Type B pancreatic cell (in vitro differentiated cells): ENCODE results near the gene SCGB1C2. TPM values are rescaled to one million over a fixed set of nuclear protein-coding genes. Genes with fewer than 3 reads are reported as not detected.

Experiments
- DNase-seq: peaks from one replicate; pipeline ENCODE4 v3.0.0; 2021; ENCODE audit warnings: mixed read lengths; ENCODE audit not compliant: unreplicated experiment; ENCODE audit errors: extremely low spot score
- H3K27ac Mint-ChIP-seq: 2 replicates; pipeline ENCODE4 v1.8.0; 2021; ENCODE audit warnings: mild to moderate bottlenecking, mixed read lengths
- H3K27me3 Mint-ChIP-seq: 2 replicates; pipeline ENCODE4 v1.8.0; 2021; ENCODE audit warnings: mixed read lengths
- H3K36me3 Mint-ChIP-seq: 2 replicates; pipeline ENCODE4 v1.8.0; 2021; ENCODE audit warnings: mixed read lengths
- H3K4me1 Mint-ChIP-seq: one replicate; pipeline ENCODE4 v1.8.0; 2021; ENCODE audit warnings: mixed read lengths; ENCODE audit not compliant: unreplicated experiment
- H3K4me3 Mint-ChIP-seq: 2 replicates; pipeline ENCODE4 v1.8.0; 2021; ENCODE audit warnings: mild to moderate bottlenecking, mixed read lengths
- H3K9me3 Mint-ChIP-seq: 2 replicates; pipeline ENCODE4 v1.8.0; 2021; ENCODE audit warnings: mixed read lengths
- total RNA-seq: library from RNA; stranded (reverse); gene quantifications from 2 replicates; pipeline ENCODE4 v1.2.1, GENCODE V29; 2021; ENCODE audit warnings: low replicate concordance
- TF ChIP-seq, protein P1 (sequence below): fragments of 200-600 bp; sonication (generic); conservative IDR thresholded peaks from 2 replicates; pipeline ENCODE4 v1.5.0; 2021; ENCODE audit warnings: antibody characterized with exemption, mild to moderate bottlenecking

Gene SCGB1C2
- total RNA-seq, 1 donor from 2014 or later, result not detected

DNA sequence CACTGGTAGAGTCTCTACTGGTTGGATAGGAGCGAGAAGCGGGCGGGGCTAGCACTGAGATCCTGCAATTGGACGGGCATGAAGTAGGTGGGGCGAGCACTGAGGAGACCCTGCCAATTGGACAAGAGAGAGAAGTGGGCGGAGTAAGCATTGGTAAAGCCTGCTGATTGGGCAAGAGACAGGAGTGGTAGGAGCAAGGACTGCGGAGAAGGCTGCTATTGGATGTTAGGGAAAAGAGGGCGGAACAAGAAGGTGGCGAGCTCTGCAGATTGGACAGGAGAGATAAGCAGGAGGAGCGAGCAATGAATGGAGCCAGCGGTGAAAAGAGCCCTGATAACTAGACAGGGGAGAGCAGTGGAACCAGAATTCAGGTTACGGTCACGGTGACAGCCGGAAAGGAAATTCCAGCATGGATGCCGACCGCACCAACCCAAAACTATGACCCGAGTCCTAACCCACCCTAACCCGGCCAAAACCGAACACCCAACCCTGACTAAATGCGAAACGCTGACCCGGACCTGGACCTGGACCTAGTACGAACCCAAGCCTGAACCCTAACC is 4.8 kb downstream of the SCGB1C2 start:
- TF ChIP-seq, protein P1, sequence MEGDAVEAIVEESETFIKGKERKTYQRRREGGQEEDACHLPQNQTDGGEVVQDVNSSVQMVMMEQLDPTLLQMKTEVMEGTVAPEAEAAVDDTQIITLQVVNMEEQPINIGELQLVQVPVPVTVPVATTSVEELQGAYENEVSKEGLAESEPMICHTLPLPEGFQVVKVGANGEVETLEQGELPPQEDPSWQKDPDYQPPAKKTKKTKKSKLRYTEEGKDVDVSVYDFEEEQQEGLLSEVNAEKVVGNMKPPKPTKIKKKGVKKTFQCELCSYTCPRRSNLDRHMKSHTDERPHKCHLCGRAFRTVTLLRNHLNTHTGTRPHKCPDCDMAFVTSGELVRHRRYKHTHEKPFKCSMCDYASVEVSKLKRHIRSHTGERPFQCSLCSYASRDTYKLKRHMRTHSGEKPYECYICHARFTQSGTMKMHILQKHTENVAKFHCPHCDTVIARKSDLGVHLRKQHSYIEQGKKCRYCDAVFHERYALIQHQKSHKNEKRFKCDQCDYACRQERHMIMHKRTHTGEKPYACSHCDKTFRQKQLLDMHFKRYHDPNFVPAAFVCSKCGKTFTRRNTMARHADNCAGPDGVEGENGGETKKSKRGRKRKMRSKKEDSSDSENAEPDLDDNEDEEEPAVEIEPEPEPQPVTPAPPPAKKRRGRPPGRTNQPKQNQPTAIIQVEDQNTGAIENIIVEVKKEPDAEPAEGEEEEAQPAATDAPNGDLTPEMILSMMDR, result no peak
- Mint-ChIP-seq H3K4me1 (no peaks in the 10 kb centered on the region), H3K27me3 (peaks cover 10% of the 10 kb centered on the region), H3K4me3 (no peak overlapping the region), H3K36me3 (no peaks in the 10 kb centered on the region), H3K9me3 (no peaks in the 10 kb centered on the region), H3K27ac (no peak overlapping the region)
- DNase-seq, result peak; percentile 56

DNA sequence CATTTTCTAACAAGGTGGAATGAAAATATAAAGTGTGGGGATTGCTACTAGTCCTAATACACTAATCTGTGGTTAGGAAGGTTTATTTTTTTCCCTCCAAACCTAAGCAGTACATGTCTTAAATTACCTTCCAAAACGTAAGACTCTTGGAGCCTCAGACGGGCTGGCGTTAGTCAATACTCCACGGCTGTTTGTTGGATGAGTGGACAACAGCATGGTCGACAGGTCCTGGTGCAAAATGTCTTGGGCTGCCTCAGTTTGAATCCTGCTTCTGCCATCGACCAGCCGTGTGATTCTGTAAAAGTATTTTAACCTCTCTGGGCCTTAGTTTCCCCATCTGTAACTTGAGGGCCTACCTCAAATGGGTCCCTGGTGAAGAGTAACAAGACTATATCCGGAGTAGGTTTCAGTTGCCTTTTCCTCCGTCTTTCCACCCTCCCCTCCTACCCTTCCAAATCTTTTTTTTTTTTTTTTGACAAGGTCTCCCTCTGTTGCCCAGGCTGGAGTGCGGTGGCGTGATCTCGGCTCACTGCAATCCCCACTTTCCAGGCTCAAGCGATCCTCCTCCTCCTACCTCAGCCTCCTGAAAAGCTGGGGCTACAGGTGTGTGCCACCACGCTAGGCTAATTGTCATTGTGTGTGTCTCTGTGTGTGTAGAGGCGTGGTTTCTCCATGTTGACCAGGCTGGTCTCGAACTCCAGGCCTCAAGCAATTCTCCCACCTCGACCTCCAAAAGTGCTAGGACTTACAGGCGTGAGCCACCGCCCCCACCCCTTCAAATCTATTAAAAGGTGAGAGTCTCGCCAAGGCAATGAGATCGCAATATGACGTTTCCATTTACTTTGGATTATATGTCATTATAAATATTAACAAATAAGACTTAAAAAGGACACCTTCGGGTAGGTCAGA is 5.8 kb downstream of the SCGB1C2 start:
- peaks cover 10% of the 10 kb centered on the region for H3K27me3 Mint-ChIP-seq
- H3K36me3 Mint-ChIP-seq, result no peaks in the 10 kb centered on the region
- DNase-seq, result peak; percentile 31
- H3K4me3 Mint-ChIP-seq, result no peak overlapping the region
- H3K9me3 Mint-ChIP-seq, result no peaks in the 10 kb centered on the region
- H3K4me1 Mint-ChIP-seq, result no peaks in the 10 kb centered on the region
- H3K27ac Mint-ChIP-seq, result no peak overlapping the region
- TF ChIP-seq, protein P1, result no peak

DNA sequence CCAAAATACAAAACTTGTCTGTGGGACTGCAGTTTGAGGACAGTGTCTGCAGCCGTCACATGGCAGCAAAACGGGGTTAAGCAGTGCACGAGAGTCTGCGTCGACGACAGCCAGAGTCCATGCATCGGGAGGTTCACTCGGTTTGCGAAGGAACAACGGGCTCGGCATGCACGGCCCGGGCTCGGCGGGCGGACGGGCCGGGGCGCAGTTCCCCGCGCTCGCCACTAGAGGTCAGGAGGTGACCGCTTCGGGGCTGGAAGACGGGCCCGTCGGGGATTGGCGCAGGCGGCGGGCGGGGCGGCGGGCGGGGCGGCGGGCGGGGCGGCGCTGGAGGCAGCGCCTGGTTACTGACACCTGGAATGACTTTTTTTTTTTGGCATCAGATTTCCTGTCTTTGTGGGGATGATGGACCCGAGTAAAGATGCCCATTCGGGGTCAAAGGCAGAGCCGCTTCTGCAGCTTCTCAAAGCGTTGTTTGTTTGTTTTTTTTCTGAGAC is 6.5 kb downstream of the SCGB1C2 start:
- no peaks in the 10 kb centered on the region for H3K9me3 Mint-ChIP-seq
- no peaks in the 10 kb centered on the region for H3K4me1 Mint-ChIP-seq
- H3K27me3 Mint-ChIP-seq, result peaks cover 10% of the 10 kb centered on the region
- H3K36me3 Mint-ChIP-seq, result no peaks in the 10 kb centered on the region
- DNase-seq, result peak; percentile 93
- H3K27ac Mint-ChIP-seq, result no peak overlapping the region
- TF ChIP-seq, protein P1, result peak; percentile 89
- no peak overlapping the region for H3K4me3 Mint-ChIP-seq

DNA sequence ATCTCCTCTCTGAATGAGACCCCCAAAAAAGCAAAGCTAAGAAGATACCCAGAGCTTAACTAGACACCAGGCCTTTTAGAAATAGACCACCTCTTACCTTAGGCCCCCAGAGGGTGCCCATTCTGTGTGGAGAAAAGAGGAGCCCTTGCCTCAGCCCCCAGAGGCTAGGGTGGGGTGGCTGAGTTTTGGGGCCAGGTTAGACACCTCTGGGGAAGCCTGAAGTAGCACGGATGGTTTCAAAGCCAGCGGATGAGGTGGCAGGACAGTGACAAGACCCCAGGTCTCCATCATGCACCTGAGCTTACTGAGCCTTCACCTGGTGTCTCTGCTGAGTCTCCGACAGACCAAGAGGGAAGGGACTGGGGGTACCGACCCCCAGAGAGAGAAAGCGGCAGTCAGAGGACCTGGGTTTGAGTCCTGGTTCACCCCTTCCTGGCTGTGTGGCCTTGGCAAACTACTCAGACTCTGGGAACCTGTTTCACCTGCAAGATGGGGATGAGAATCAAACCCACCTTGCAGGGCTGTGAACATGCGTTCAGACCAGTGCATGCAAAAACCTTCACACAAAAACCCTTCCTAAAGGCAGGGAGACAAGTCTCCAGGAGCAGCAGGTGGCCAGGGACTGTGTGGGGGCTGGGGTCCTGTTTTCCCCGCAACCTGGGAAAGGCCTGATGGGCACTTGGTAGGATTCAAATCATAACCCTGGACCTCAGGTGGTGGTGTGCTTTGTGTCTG is 7.7 kb downstream of the SCGB1C2 start:
- no peaks in the 10 kb centered on the region for H3K36me3 Mint-ChIP-seq
- H3K4me1 Mint-ChIP-seq, result no peaks in the 10 kb centered on the region
- peak; percentile 61 for DNase-seq
- TF ChIP-seq, protein P1, result no peak
- H3K27me3 Mint-ChIP-seq, result peaks cover 6% of the 10 kb centered on the region
- no peak overlapping the region for H3K27ac Mint-ChIP-seq
- H3K4me3 Mint-ChIP-seq, result no peak overlapping the region
- no peaks in the 10 kb centered on the region for H3K9me3 Mint-ChIP-seq

DNA sequence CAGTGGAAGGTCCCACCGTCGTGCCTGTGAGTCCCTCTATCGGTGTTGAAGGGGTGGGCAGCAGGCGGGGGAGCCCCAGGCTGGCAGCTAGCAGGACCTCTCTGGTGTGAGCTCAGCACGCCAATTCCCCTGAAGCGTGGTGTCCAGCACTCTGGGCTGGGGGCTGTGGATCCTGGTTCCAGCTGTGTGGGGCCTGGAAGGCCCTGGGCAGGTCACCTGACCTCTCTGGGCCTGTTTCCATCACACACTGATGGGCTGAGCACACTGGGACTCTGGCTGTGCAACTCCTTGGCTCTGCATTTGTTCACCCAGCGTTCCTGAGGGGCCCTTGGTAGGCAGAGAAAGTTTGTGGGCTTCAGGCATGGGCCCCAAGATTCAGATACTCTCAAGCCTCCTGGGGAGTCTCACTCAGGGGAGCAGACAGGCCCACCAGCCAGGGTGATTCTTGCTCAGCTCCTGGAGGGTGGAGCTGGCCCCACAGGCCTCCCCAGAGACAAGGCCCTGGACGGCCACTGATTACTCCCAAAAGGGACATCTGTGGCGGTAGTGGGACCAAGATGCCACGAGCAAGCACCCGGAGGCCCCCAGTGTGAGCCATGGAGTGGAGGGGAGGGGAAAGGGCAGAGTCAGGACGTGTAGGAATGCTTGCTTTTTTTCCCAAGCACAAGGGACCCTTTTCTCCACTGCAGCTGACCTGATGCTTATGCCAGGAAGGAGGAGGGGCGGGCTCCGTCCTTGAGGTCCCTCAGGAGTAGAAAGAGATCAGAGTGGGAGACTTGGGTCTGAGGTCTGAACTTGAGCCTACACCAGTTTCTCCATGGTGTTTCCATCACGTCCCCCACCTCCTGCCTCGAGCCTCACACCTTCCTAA is 8.5 kb downstream of the SCGB1C2 start:
- Mint-ChIP-seq H3K27me3 (peaks cover 6% of the 10 kb centered on the region), H3K9me3 (no peaks in the 10 kb centered on the region), H3K27ac (no peak overlapping the region), H3K4me1 (no peaks in the 10 kb centered on the region), H3K36me3 (no peaks in the 10 kb centered on the region), H3K4me3 (no peak overlapping the region)
- TF ChIP-seq, protein P1, result no peak
- peak; percentile 60 for DNase-seq
